H9 (cell line): ENCODE data around the gene CNTFR. TPM values are rescaled to one million over a fixed set of nuclear protein-coding genes. Genes with fewer than 3 reads are reported as not detected.

ENCODE experiments used
- DNase-seq: peaks from one replicate; pipeline ENCODE4 v3.0.0-alpha.2; 2017
- H2AFZ ChIP-seq: one replicate; pipeline ENCODE4 v1.6.1; 2013; ENCODE audit warnings: mild to moderate bottlenecking, low read length, control low read depth, moderate library complexity
- H2AK5ac ChIP-seq: 2 replicates; pipeline ENCODE4 v1.6.1; 2013; ENCODE audit warnings: low read length, control low read depth, mixed read lengths; ENCODE audit not compliant: insufficient read length
- H2BK120ac ChIP-seq: one replicate; pipeline ENCODE4 v1.6.1; 2013; ENCODE audit warnings: low read depth, mild to moderate bottlenecking, low read length, control low read depth, inconsistent platforms; ENCODE audit not compliant: poor library complexity, severe bottlenecking
- H2BK12ac ChIP-seq: 2 replicates; pipeline ENCODE4 v1.6.1; 2013; ENCODE audit warnings: low read length, control low read depth, mixed read lengths, low read depth; ENCODE audit not compliant: insufficient read length
- H2BK15ac ChIP-seq: 2 replicates; pipeline ENCODE4 v1.6.1; 2013; ENCODE audit warnings: low read depth, low read length, control low read depth
- H2BK20ac ChIP-seq: one replicate; pipeline ENCODE4 v1.6.1; 2013; ENCODE audit warnings: low read depth, mild to moderate bottlenecking, low read length, control low read depth, inconsistent platforms; ENCODE audit not compliant: poor library complexity, severe bottlenecking
- H2BK5ac ChIP-seq: 2 replicates; pipeline ENCODE4 v1.6.1; 2013; ENCODE audit warnings: low read length, control low read depth, mixed read lengths; ENCODE audit not compliant: insufficient read length
- H3K14ac ChIP-seq: 2 replicates; pipeline ENCODE4 v1.6.1; 2013; ENCODE audit warnings: low read length, control low read depth; ENCODE audit not compliant: insufficient read depth
- H3K18ac ChIP-seq: 2 replicates; pipeline ENCODE4 v1.6.1; 2013; ENCODE audit warnings: low read depth, mild to moderate bottlenecking, mixed read lengths, low read length, control low read depth; ENCODE audit not compliant: insufficient read length
- H3K23ac ChIP-seq: 2 replicates; pipeline ENCODE4 v1.6.1; 2013; ENCODE audit warnings: low read length, control low read depth, mixed read lengths, low read depth; ENCODE audit not compliant: insufficient read length
- H3K23me2 ChIP-seq: 2 replicates; pipeline ENCODE4 v1.6.1; 2013; ENCODE audit warnings: low read depth, mild to moderate bottlenecking, mixed read lengths, low read length, control low read depth; ENCODE audit not compliant: insufficient read length, poor library complexity, severe bottlenecking
- H3K27ac ChIP-seq: 2 replicates; pipeline ENCODE4 v1.5.1; 2013; ENCODE audit warnings: low read length, control low read depth, mixed read lengths, low read depth; ENCODE audit not compliant: insufficient read length
- H3K27me3 ChIP-seq: 2 replicates; pipeline ENCODE4 v1.6.1; 2013; ENCODE audit warnings: low read length, control low read depth, inconsistent platforms; ENCODE audit not compliant: insufficient read depth
- H3K4ac ChIP-seq: 2 replicates; pipeline ENCODE4 v1.6.1; 2013; ENCODE audit warnings: low read depth, mild to moderate bottlenecking, control low read depth, inconsistent platforms, low read length, moderate library complexity
- H3K4me1 ChIP-seq: 2 replicates; pipeline ENCODE4 v1.6.1; 2013; ENCODE audit warnings: low read length, control low read depth, inconsistent platforms; ENCODE audit not compliant: insufficient read depth
- H3K4me2 ChIP-seq: 2 replicates; pipeline ENCODE4 v1.6.1; 2013; ENCODE audit warnings: low read length, control low read depth, mixed read lengths; ENCODE audit not compliant: insufficient read length, insufficient read depth
- H3K56ac ChIP-seq: 2 replicates; pipeline ENCODE4 v1.6.1; 2013; ENCODE audit warnings: low read depth, mild to moderate bottlenecking, mixed read lengths, low read length, control low read depth; ENCODE audit not compliant: insufficient read length
- H3K79me1 ChIP-seq: 2 replicates; pipeline ENCODE4 v1.6.1; 2013; ENCODE audit warnings: low read depth, mild to moderate bottlenecking, moderate library complexity, low read length, control low read depth, inconsistent platforms; ENCODE audit not compliant: insufficient read depth, poor library complexity, severe bottlenecking
- H3K79me2 ChIP-seq: 2 replicates; pipeline ENCODE4 v1.6.1; 2013; ENCODE audit warnings: low read length, control low read depth, inconsistent platforms; ENCODE audit not compliant: insufficient read depth
- H3K9ac ChIP-seq: 2 replicates; pipeline ENCODE4 v1.6.1; 2013; ENCODE audit warnings: low read length, control low read depth, mixed read lengths; ENCODE audit not compliant: insufficient read length; ENCODE audit errors: extremely low read depth
- H3K9me3 ChIP-seq: one replicate; pipeline ENCODE4 v1.6.1; 2013; ENCODE audit warnings: low read depth, low read length, inconsistent platforms; ENCODE audit not compliant: control insufficient read depth
- H3T11ph ChIP-seq: one replicate; pipeline ENCODE4 v1.6.1; 2013; ENCODE audit warnings: mild to moderate bottlenecking, low read length, control low read depth, inconsistent platforms
- H4K20me1 ChIP-seq: one replicate; pipeline ENCODE4 v1.6.1; 2013; ENCODE audit not compliant: control insufficient read depth, insufficient read length, insufficient read depth
- H4K5ac ChIP-seq: 2 replicates; pipeline ENCODE4 v1.6.1; 2013; ENCODE audit warnings: low read depth, mild to moderate bottlenecking, mixed read lengths, low read length, control low read depth; ENCODE audit not compliant: insufficient read length
- H4K8ac ChIP-seq: replicated peaks from 2 replicates; pipeline ENCODE4 v1.6.1; 2013; ENCODE audit warnings: low read length, control low read depth, mixed read lengths, low read depth; ENCODE audit not compliant: insufficient read length
- H4K91ac ChIP-seq: 2 replicates; pipeline ENCODE4 v1.6.1; 2013; ENCODE audit warnings: low read depth, mild to moderate bottlenecking, moderate library complexity, mixed read lengths, low read length, control low read depth; ENCODE audit not compliant: insufficient read length
- H3K27ac Mint-ChIP-seq, 3 experiments: 2 replicates in 2 of 3; 3 replicates in 1 of 3; pipeline ENCODE4 v1.8.0; 2020 to 2021; ENCODE audit warnings: mixed read lengths in 3 of 3, mild to moderate bottlenecking in 1 of 3, moderate library complexity in 1 of 3
- H3K27me3 Mint-ChIP-seq: 2 replicates; pipeline ENCODE4 v1.8.0; 2021; ENCODE audit warnings: low read depth, mild to moderate bottlenecking, moderate library complexity, mixed read lengths
- H3K36me3 Mint-ChIP-seq, 3 experiments: 2 replicates in 2 of 3; 3 replicates in 1 of 3; pipeline ENCODE4 v1.8.0; 2020 to 2021; ENCODE audit warnings: low read depth in 3 of 3, mixed read lengths in 3 of 3; ENCODE audit not compliant: insufficient read depth in 1 of 3
- H3K4me1 Mint-ChIP-seq, 2 experiments: 2 replicates each; pipeline ENCODE4 v1.8.0; 2020; ENCODE audit warnings: mixed read lengths in 2 of 2
- H3K4me3 Mint-ChIP-seq, 2 experiments: 2 replicates in 1 of 2; 3 replicates in 1 of 2; pipeline ENCODE4 v1.8.0; 2020 to 2021; ENCODE audit warnings: mild to moderate bottlenecking in 2 of 2, mixed read lengths in 2 of 2, moderate library complexity in 1 of 2
- H3K9me3 Mint-ChIP-seq, 2 experiments: 2 replicates in 1 of 2; 3 replicates in 1 of 2; pipeline ENCODE4 v1.8.0; 2020; ENCODE audit warnings: mild to moderate bottlenecking in 2 of 2, mixed read lengths in 2 of 2, moderate library complexity in 1 of 2
- CTCF ChIP-seq: fragments of 200-600 bp; sonication (generic); conservative IDR thresholded peaks from 3 replicates; pipeline ENCODE4 v1.8.0; 2021; ENCODE audit warnings: antibody characterized with exemption, mild to moderate bottlenecking
- WGBS: extraction: QIAGEN DNeasy Blood & Tissue Kit; methylation state at CpG from one replicate; pipeline ENCODE4 v1.1.7; 2013; ENCODE audit warnings: missing lambda C conversion rate, low lambda C conversion rate, mixed read lengths; ENCODE audit not compliant: insufficient read length; ENCODE audit errors: extremely low coverage; 5-methylcytosine and 5-hydroxymethylcytosine counted together
- total RNA-seq: library from RNA; stranded (reverse); gene quantifications from 2 replicates; pipeline ENCODE4 v1.2.1, GENCODE V29; 2021

The CNTFR gene
- total RNA-seq, 1 experiment from 2014 or later: 0.55 TPM

- H3K9ac ChIP-seq: no peak overlapping the region
- no peaks in the 10 kb centered on the region for H4K20me1 ChIP-seq
- H3K4me1 ChIP-seq: no peaks in the 10 kb centered on the region
- no peak overlapping the region for H3K18ac ChIP-seq
- peaks cover 17% of the 10 kb centered on the region for H3K27me3 Mint-ChIP-seq
- no peak overlapping the region for H2AFZ ChIP-seq
- H3K27me3 ChIP-seq: no peaks in the 10 kb centered on the region
- peaks cover 5 to 12% of the 10 kb centered on the region in 2 experiments for H3K4me1 Mint-ChIP-seq
- no peak overlapping the region for H3K14ac ChIP-seq
- H4K8ac ChIP-seq: no peak overlapping the region
- H3K4me3 Mint-ChIP-seq: no peak overlapping the region
- no peaks in the 10 kb centered on the region for H3K79me2 ChIP-seq
- H3K23me2 ChIP-seq: no peaks in the 10 kb centered on the region
- no CpG with 5 or more reads among the region's 5 CpGs for WGBS
- no peak overlapping the region for H3K56ac ChIP-seq
- no peaks in the 10 kb centered on the region for H3K36me3 Mint-ChIP-seq
- DNase-seq: no peak
- no peak for TF ChIP-seq CTCF
- no peaks in the 10 kb centered on the region for H3K9me3 ChIP-seq
- no peak overlapping the region for H4K5ac ChIP-seq
- H2BK20ac ChIP-seq: no peak overlapping the region
- H2BK15ac ChIP-seq: no peak overlapping the region
- no peak overlapping the region for H2BK120ac ChIP-seq
- H3K27ac Mint-ChIP-seq: peak overlapping the region in 1 of 3 experiments; percentile 87; a peak in 1 of 7 replicates
- H3K23ac ChIP-seq: no peak overlapping the region
- H2AK5ac ChIP-seq: no peak overlapping the region
- no peaks in the 10 kb centered on the region for H3K9me3 Mint-ChIP-seq
- H3K4me2 ChIP-seq: no peak overlapping the region
- H4K91ac ChIP-seq: no peak overlapping the region
- no peak overlapping the region for H2BK12ac ChIP-seq
- H3K79me1 ChIP-seq: no peaks in the 10 kb centered on the region
- no peak overlapping the region for H3T11ph ChIP-seq
- no peak overlapping the region for H3K27ac ChIP-seq
- no peak overlapping the region for H3K4ac ChIP-seq
- no peak overlapping the region for H2BK5ac ChIP-seq
Observed at GRCh38 chr9:34549407-34549732, 40.2 kb downstream of the CNTFR start.
